ENCODE results near the gene RPL37.

The RPL37 gene

DNA sequence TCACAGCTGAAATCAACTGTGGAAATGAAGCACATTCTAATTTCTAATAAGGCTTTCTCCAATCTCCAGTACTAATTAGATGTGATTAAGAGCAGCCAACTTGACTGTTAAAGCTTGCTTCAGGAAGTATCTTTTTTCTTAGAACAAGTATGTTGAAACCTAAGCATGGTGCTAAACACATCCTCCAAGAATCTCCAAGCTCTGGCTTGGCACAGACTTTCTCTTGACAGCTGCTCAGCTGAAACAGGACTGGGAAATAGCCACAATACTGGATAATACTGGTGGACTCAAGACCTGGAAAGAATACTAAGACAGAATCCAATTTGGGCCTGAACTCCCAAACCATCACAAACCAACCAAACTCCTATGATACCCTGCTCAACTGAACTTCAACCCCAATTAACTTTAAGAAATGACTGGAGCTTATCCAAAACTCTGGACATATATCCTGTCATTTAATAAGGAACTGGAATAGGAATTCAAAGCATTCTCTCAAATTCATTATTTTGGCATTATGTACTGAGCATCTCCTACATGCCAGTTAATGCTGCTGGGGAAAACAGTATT is 53.1 kb downstream of the RPL37 start:
- no peak overlapping the region for H3K4me2 ChIP-seq (ENCODE audit: low read length)
- H3K27ac ChIP-seq (ENCODE audit: low read depth, low read length) = no peak overlapping the region
- H3K27me3 ChIP-seq (ENCODE audit: control insufficient read depth, low read length) = no peaks in the 10 kb centered on the region
- no peaks in the 10 kb centered on the region for H3F3A ChIP-seq (ENCODE audit: control insufficient read depth, insufficient read depth)
- TF ChIP-seq, protein P1, sequence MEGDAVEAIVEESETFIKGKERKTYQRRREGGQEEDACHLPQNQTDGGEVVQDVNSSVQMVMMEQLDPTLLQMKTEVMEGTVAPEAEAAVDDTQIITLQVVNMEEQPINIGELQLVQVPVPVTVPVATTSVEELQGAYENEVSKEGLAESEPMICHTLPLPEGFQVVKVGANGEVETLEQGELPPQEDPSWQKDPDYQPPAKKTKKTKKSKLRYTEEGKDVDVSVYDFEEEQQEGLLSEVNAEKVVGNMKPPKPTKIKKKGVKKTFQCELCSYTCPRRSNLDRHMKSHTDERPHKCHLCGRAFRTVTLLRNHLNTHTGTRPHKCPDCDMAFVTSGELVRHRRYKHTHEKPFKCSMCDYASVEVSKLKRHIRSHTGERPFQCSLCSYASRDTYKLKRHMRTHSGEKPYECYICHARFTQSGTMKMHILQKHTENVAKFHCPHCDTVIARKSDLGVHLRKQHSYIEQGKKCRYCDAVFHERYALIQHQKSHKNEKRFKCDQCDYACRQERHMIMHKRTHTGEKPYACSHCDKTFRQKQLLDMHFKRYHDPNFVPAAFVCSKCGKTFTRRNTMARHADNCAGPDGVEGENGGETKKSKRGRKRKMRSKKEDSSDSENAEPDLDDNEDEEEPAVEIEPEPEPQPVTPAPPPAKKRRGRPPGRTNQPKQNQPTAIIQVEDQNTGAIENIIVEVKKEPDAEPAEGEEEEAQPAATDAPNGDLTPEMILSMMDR (IDR thresholded peaks at IDR 0.05; ENCODE audit: low read depth, low read length, poor library complexity, severe bottlenecking) = no peak
- no peak for TF ChIP-seq EZH2phosphoT487 (IDR thresholded peaks at IDR 0.05; ENCODE audit: borderline replicate concordance, low read length)
- peaks cover 8% of the 10 kb centered on the region; the same call in 1 of the 2 replicates for H4K20me1 ChIP-seq (ENCODE audit: control insufficient read depth, insufficient read depth, low read depth, low read length)
- H3K79me2 ChIP-seq (ENCODE audit: control insufficient read depth, low read length) = peaks cover 81% of the 10 kb centered on the region
- no peaks in the 10 kb centered on the region for H3K4me1 ChIP-seq (ENCODE audit: control insufficient read depth, low read length)
- H3K36me3 ChIP-seq (ENCODE audit: control insufficient read depth, low read length) = no peaks in the 10 kb centered on the region
- H3K9me3 ChIP-seq (ENCODE audit: control insufficient read depth, insufficient read depth, low read length) = no peaks in the 10 kb centered on the region
- no peak overlapping the region for H3K4me3 ChIP-seq (ENCODE audit: low read length)
- H3K9me2 ChIP-seq (replicated peaks; ENCODE audit: control insufficient read depth, low read length) = no peaks in the 10 kb centered on the region

DNA sequence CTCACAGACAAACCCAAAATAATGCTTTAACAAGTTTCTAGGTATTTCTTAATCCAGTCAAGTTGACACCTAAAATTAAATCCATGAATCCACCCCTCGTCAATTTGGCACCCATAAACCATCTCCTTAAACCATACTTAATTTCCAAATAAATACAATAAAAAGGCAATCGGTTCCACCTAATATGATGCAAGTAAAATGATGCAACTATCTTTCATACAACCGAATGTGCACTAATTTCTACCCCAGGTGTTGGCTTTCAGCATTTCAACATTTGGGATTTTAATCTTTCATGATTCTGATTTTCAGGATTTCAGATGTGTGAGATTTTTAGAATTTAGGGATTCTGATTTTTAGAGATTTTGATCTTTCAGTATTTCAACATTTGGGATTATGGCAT is 54.2 kb downstream of the RPL37 start:
- Histone ChIP-seq H3K27ac (ENCODE audit: low read depth, low read length) (no peak overlapping the region), H3K9me2 (replicated peaks; ENCODE audit: control insufficient read depth, low read length) (no peaks in the 10 kb centered on the region), H4K20me1 (ENCODE audit: control insufficient read depth, insufficient read depth, low read depth, low read length) (peaks cover 8% of the 10 kb centered on the region; the same call in 1 of the 2 replicates), H3K4me3 (ENCODE audit: low read length) (no peak overlapping the region), H3K79me2 (ENCODE audit: control insufficient read depth, low read length) (peaks cover 70% of the 10 kb centered on the region), H3K4me1 (ENCODE audit: control insufficient read depth, low read length) (no peaks in the 10 kb centered on the region), H3K4me2 (ENCODE audit: low read length) (no peak overlapping the region), H3K9me3 (ENCODE audit: control insufficient read depth, insufficient read depth, low read length) (no peaks in the 10 kb centered on the region), H3F3A (ENCODE audit: control insufficient read depth, insufficient read depth) (no peaks in the 10 kb centered on the region), H3K36me3 (ENCODE audit: control insufficient read depth, low read length) (peaks cover 10% of the 10 kb centered on the region), H3K27me3 (ENCODE audit: control insufficient read depth, low read length) (no peaks in the 10 kb centered on the region)
- TF ChIP-seq, protein P1 (IDR thresholded peaks at IDR 0.05; ENCODE audit: low read depth, low read length, poor library complexity, severe bottlenecking) = no peak
- no peak for TF ChIP-seq EZH2phosphoT487 (IDR thresholded peaks at IDR 0.05; ENCODE audit: borderline replicate concordance, low read length)

- H3K27ac ChIP-seq (ENCODE audit: low read depth, low read length) = no peak overlapping the region
- H3F3A ChIP-seq (ENCODE audit: control insufficient read depth, insufficient read depth) = no peaks in the 10 kb centered on the region
- no peaks in the 10 kb centered on the region for H3K4me1 ChIP-seq (ENCODE audit: control insufficient read depth, low read length)
- peaks cover 64% of the 10 kb centered on the region for H3K79me2 ChIP-seq (ENCODE audit: control insufficient read depth, low read length)
- H4K20me1 ChIP-seq (ENCODE audit: control insufficient read depth, insufficient read depth, low read depth, low read length) = peaks cover 8% of the 10 kb centered on the region; the same call in 1 of the 2 replicates
- H3K9me2 ChIP-seq (replicated peaks; ENCODE audit: control insufficient read depth, low read length) = no peaks in the 10 kb centered on the region
- H3K4me2 ChIP-seq (ENCODE audit: low read length) = no peak overlapping the region
- TF ChIP-seq EZH2phosphoT487 (IDR thresholded peaks at IDR 0.05; ENCODE audit: borderline replicate concordance, low read length) = no peak
- TF ChIP-seq, protein P1 (IDR thresholded peaks at IDR 0.05; ENCODE audit: low read depth, low read length, poor library complexity, severe bottlenecking) = no peak
- H3K9me3 ChIP-seq (ENCODE audit: control insufficient read depth, insufficient read depth, low read length) = no peaks in the 10 kb centered on the region
- no peak overlapping the region for H3K4me3 ChIP-seq (ENCODE audit: low read length)
- H3K36me3 ChIP-seq (ENCODE audit: control insufficient read depth, low read length) = peaks cover 16% of the 10 kb centered on the region
- H3K27me3 ChIP-seq (ENCODE audit: control insufficient read depth, low read length) = no peaks in the 10 kb centered on the region
Observed at GRCh38 chr5:40780199-40780598, 54.8 kb downstream of the RPL37 start.

All from DOHH2 (cell line).